Neuronal stem cell (in vitro differentiated cells): Measurements from ENCODE around the gene CST4.

Source experiments
- DNase-seq: peaks from one replicate; pipeline ENCODE4 v3.0.0-alpha.2; 2013; ENCODE audit warnings: low spot score
- H2AFZ ChIP-seq: one replicate; pipeline ENCODE4 v1.6.1; 2013; ENCODE audit warnings: mild to moderate bottlenecking, low read length, inconsistent platforms
- H2AK5ac ChIP-seq: 2 replicates; pipeline ENCODE4 v1.6.1; 2013; ENCODE audit warnings: low read depth, mild to moderate bottlenecking, inconsistent platforms, low read length, moderate library complexity, mixed read lengths
- H2BK120ac ChIP-seq: 2 replicates; pipeline ENCODE4 v1.6.1; 2013; ENCODE audit warnings: low read depth, mild to moderate bottlenecking, inconsistent platforms, low read length, moderate library complexity, mixed read lengths
- H2BK12ac ChIP-seq: one replicate; pipeline ENCODE4 v1.6.1; 2013; ENCODE audit warnings: low read length, inconsistent platforms
- H2BK15ac ChIP-seq: 2 replicates; pipeline ENCODE4 v1.6.1; 2013; ENCODE audit warnings: mild to moderate bottlenecking, low read length, inconsistent platforms, mixed read lengths
- H2BK5ac ChIP-seq: one replicate; pipeline ENCODE4 v1.6.1; 2013; ENCODE audit warnings: inconsistent platforms, mild to moderate bottlenecking, low read length, moderate library complexity
- H3K14ac ChIP-seq: one replicate; pipeline ENCODE4 v1.6.1; 2013; ENCODE audit warnings: low read length, inconsistent platforms
- H3K18ac ChIP-seq: 2 replicates; pipeline ENCODE4 v1.6.1; 2013; ENCODE audit warnings: low read length, inconsistent platforms
- H3K23ac ChIP-seq: 2 replicates; pipeline ENCODE4 v1.6.1; 2013; ENCODE audit warnings: low read depth, mild to moderate bottlenecking, mixed read lengths, low read length, inconsistent platforms; ENCODE audit not compliant: poor library complexity
- H3K27ac ChIP-seq: replicated peaks from 3 replicates; pipeline ENCODE4 v1.5.1; 2013; ENCODE audit warnings: low read length, inconsistent platforms
- H3K27me3 ChIP-seq, 3 experiments: 2 replicates each; pipeline ENCODE4 v1.6.1; 2013; ENCODE audit warnings: low read length in 3 of 3, mild to moderate bottlenecking in 2 of 3, inconsistent platforms in 1 of 3, low read depth in 1 of 3, mixed read lengths in 1 of 3, moderate library complexity in 1 of 3; ENCODE audit not compliant: control insufficient read depth in 3 of 3, insufficient read depth in 3 of 3
- H3K36me3 ChIP-seq, 2 donors: replicated peaks in 1 of 2; 2 replicates each; pipeline ENCODE4 v1.6.1; 2013; ENCODE audit warnings: low read length in 2 of 2; ENCODE audit not compliant: control insufficient read depth in 2 of 2, insufficient read depth in 2 of 2
- H3K4ac ChIP-seq: 2 replicates; pipeline ENCODE4 v1.6.1; 2013; ENCODE audit warnings: inconsistent platforms, mild to moderate bottlenecking, low read length, moderate library complexity
- H3K4me1 ChIP-seq, 2 donors: 1 replicate in 1 of 2; 2 replicates in 1 of 2; pipeline ENCODE4 v1.6.1; 2013; ENCODE audit warnings: low read length in 2 of 2, low read depth in 1 of 2; ENCODE audit not compliant: control insufficient read depth in 2 of 2, insufficient read depth in 1 of 2
- H3K4me2 ChIP-seq: one replicate; pipeline ENCODE4 v1.6.1; 2013; ENCODE audit warnings: mild to moderate bottlenecking, low read length, inconsistent platforms; ENCODE audit not compliant: insufficient read depth, poor library complexity, severe bottlenecking
- H3K4me3 ChIP-seq, 2 donors: 2 replicates each; pipeline ENCODE4 v1.5.1; 2013; ENCODE audit warnings: low read length in 2 of 2, mild to moderate bottlenecking in 2 of 2, inconsistent platforms in 1 of 2, moderate library complexity in 1 of 2
- H3K79me1 ChIP-seq: one replicate; pipeline ENCODE4 v1.6.1; 2013; ENCODE audit warnings: low read depth, mild to moderate bottlenecking, inconsistent platforms, low read length, moderate library complexity
- H3K9ac ChIP-seq: one replicate; pipeline ENCODE4 v1.6.1; 2013; ENCODE audit warnings: mild to moderate bottlenecking, low read depth, low read length, inconsistent platforms; ENCODE audit not compliant: poor library complexity
- H3K9me3 ChIP-seq, 2 donors: replicated peaks in 1 of 2; 2 replicates each; pipeline versions ENCODE3 to v1.6.1; 2013; ENCODE audit warnings: low read length in 2 of 2, mild to moderate bottlenecking in 2 of 2, inconsistent platforms in 1 of 2, low read depth in 1 of 2, mixed read lengths in 1 of 2, moderate library complexity in 1 of 2; ENCODE audit not compliant: control insufficient read depth in 2 of 2, insufficient read depth in 1 of 2
- H4K8ac ChIP-seq: one replicate; pipeline ENCODE4 v1.6.1; 2013; ENCODE audit warnings: low read depth, mild to moderate bottlenecking, inconsistent platforms, low read length, moderate library complexity
- H4K91ac ChIP-seq: one replicate; pipeline ENCODE4 v1.6.1; 2013; ENCODE audit warnings: low read length, low read depth, mild to moderate bottlenecking, inconsistent platforms; ENCODE audit not compliant: poor library complexity
- WGBS, 2 donors: extraction: QIAGEN DNeasy Blood & Tissue Kit; methylation state at CpG; one replicate each; pipeline ENCODE4 v1.1.7; 2013; ENCODE audit warnings: missing lambda C conversion rate in 2 of 2, mixed read lengths in 1 of 2; ENCODE audit not compliant: insufficient read length in 2 of 2, insufficient replicate concordance in 1 of 2; ENCODE audit errors: extremely low coverage in 2 of 2; 5-methylcytosine and 5-hydroxymethylcytosine counted together

CST4 gene

DNA sequence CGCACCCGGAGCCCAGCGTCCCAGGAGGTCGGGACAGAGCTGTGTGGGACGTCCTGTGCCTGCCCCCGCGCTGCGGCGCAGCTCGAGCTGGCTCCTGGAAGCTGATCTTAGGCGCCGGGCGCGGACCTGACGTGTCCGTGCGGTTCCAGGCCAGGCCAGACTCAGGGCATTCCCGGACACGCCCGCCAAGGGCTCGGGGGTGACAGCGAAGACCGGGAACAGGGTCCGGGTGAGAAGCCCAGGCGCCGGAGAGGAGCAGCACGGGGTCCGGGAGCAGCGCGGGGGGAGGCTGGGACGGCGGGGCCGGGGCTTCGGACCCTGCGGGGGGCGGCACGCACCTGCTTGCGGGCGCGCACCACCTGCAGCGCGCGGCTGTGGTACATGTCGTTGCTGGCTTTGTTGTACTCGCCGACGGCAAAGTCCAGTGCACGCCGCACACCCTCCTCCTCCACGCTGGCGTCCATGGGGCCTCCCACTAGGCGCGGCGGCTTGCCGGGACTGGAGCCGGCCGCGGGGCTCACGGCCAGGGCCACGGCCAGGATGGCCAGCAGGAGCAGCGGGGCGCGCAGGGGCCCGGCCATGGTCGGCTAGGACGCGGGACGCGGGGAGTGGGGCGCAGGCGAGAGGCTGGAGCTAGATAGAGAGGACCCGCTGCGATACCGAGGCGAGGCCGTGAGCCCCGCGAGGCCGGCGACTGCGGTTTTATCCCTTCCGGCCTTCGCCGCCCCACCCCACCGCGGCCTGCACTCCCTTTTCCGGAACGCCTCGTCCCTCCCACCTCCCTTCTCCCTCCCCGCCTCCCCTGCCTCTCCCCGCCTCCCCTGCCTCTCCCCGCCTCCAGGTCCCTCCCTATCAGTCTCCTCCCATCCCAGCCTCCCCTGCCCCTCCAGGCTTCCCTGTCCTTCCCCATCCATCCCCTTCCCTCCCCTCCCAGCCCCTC, 51.3 kb downstream of the CST4 start, which contains the start of gene CST3:
TSS of gene CST3 (minus strand) at position 674 of the 940 bp plus-strand sequence. CDS start at position 581, 93 bp downstream.
- peak within 1 kb of the TSS; percentile 73 for H2BK12ac ChIP-seq
- peaks cover 5 to 8% of the 10 kb centered on the region in 2 donors for H3K4me1 ChIP-seq
- peak within 1 kb of the TSS; percentile 93 for H3K23ac ChIP-seq
- H3K4me2 ChIP-seq = peak within 1 kb of the TSS; percentile 91
- no peaks in the 10 kb centered on the region for H3K79me1 ChIP-seq
- H3K27me3 ChIP-seq = peaks cover 0 to 5% (median 3%) of the 10 kb centered on the region in 3 experiments
- peak within 1 kb of the TSS; percentile 81 for H2BK15ac ChIP-seq
- peak within 1 kb of the TSS; percentile 24 for H2BK5ac ChIP-seq
- no peak within 1 kb of the TSS for H4K91ac ChIP-seq
- peak; percentile 64 for DNase-seq
- WGBS, 2 donors = no CpG with 5 or more reads among the region's 92 CpGs
- no peak within 1 kb of the TSS for H4K8ac ChIP-seq
- peak within 1 kb of the TSS; percentile 99 for H3K18ac ChIP-seq
- H3K4ac ChIP-seq = peak within 1 kb of the TSS; percentile 53
- peak within 1 kb of the TSS; percentile 90 to 98 for H3K4me3 ChIP-seq
- H3K9me3 ChIP-seq = peaks cover 0 to 2% of the 10 kb centered on the region in 2 donors
- peak within 1 kb of the TSS; percentile 100 for H2AFZ ChIP-seq
- H3K36me3 ChIP-seq = peaks cover 6 to 32% of the 10 kb centered on the region in 2 donors
- no peak within 1 kb of the TSS for H2BK120ac ChIP-seq
- H3K14ac ChIP-seq = peak within 1 kb of the TSS; percentile 97
- H2AK5ac ChIP-seq = peak within 1 kb of the TSS; percentile 81
- no peak within 1 kb of the TSS for H3K27ac ChIP-seq
- H3K9ac ChIP-seq = peak within 1 kb of the TSS; percentile 98

DNA sequence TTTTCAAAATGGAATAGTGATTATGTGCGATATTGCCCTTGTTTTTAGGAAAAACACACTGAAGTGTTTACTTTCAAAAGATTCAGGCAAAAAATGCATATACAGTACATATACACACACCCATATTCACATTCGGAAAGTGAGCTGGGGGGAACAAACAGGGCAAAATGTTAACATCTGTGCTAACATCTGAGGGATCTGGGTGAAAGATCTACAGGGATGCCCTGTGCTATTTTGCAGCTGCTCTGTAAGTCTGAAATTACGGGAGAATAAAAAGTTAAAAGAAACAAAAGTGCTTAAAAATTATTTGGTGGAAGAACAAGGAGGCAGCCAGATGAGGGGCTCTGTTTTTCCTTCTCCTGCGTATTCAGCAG, 51.9 kb downstream of the CST4 start:
- no CpG with 5 or more reads among the region's 4 CpGs for WGBS, 2 donors

DNA sequence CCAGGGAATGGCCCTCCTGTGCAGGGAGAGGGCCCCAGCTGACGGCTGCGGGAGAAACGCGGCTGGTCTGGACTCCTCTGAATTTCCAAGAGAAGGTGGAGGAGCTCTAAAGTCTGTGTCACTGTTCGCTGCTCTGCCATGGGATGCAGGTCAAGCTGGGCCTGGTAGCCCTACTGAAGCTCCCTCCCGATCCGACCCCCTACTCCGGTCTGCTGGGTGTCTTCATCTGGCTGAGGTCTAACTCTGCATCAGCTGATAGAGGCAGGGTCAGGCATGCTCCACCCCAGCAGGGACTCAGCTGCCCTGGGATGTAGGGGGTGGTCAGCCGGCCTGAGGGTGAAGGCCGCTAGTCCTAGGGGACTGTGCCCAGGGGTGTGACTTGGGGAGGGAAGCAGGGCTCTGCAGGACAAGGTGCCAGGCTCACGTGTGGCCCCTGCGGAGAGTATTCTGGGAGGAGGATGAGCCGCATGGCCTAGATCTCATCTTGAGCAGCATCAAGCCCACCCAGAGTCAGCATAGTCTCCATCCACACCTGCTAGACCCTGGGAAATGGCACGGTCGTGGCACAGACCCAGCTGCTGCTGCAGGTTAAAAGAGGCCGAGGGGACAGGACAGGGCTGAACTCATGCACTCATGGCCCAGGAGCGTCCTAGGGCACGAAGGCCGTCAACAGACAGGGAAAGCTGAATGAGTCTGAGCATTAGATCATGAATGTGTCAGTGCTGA, 52.5 kb downstream of the CST4 start:
- H3K4ac ChIP-seq = no peak overlapping the region
- H2AK5ac ChIP-seq = no peak overlapping the region
- H3K23ac ChIP-seq = peak overlapping the region; percentile 32
- no peaks in the 10 kb centered on the region for H3K79me1 ChIP-seq
- peak overlapping the region; percentile 48 for H4K8ac ChIP-seq
- H3K27ac ChIP-seq = no peak overlapping the region
- no peak for DNase-seq
- no peak overlapping the region for H2AFZ ChIP-seq
- peaks cover 0 to 2% of the 10 kb centered on the region in 2 donors for H3K9me3 ChIP-seq
- no peak overlapping the region for H3K14ac ChIP-seq
- H2BK15ac ChIP-seq = no peak overlapping the region
- H2BK5ac ChIP-seq = no peak overlapping the region
- H3K9ac ChIP-seq = peak overlapping the region; percentile 64
- no peak overlapping the region for H2BK12ac ChIP-seq
- no CpG with 5 or more reads among the region's 19 CpGs for WGBS, 2 donors
- no peak overlapping the region for H4K91ac ChIP-seq
- H3K36me3 ChIP-seq = peaks cover 6 to 38% of the 10 kb centered on the region in 2 donors
- H3K18ac ChIP-seq = no peak overlapping the region
- H3K27me3 ChIP-seq = peaks cover 0 to 3% (median 3%) of the 10 kb centered on the region in 3 experiments
- peak overlapping the region; percentile 91 for H3K4me2 ChIP-seq
- H3K4me3 ChIP-seq = peak overlapping the region in 1 of 2 donors; percentile 90
- no peak overlapping the region for H2BK120ac ChIP-seq
- peaks cover 5 to 8% of the 10 kb centered on the region in 2 donors for H3K4me1 ChIP-seq

More for the DNA sequence above, 51.9 kb downstream of the CST4 start:
- Histone ChIP-seq H4K8ac (no peak overlapping the region), H2AFZ (peak overlapping the region; percentile 100), H3K23ac (peak overlapping the region; percentile 93), H2BK15ac (peak overlapping the region; percentile 81), H3K4ac (no peak overlapping the region), H3K4me1 (peaks cover 5 to 8% of the 10 kb centered on the region in 2 donors), H3K18ac (peak overlapping the region; percentile 99), H2BK5ac (no peak overlapping the region), H3K14ac (peak overlapping the region; percentile 97), H2AK5ac (peak overlapping the region; percentile 81), H3K9ac (peak overlapping the region; percentile 98), H2BK12ac (no peak overlapping the region), H4K91ac (no peak overlapping the region), H3K4me2 (peak overlapping the region; percentile 91), H3K36me3 (peaks cover 6 to 38% of the 10 kb centered on the region in 2 donors), H2BK120ac (no peak overlapping the region), H3K27ac (no peak overlapping the region), H3K4me3 (peak overlapping the region; percentile 90 to 98), H3K9me3 (peaks cover 0 to 2% of the 10 kb centered on the region in 2 donors), H3K79me1 (no peaks in the 10 kb centered on the region), H3K27me3 (peaks cover 0 to 5% (median 3%) of the 10 kb centered on the region in 3 experiments)
- DNase-seq = no peak
